Kidney epithelial cell (primary cell): Measurements from ENCODE around the gene MSH4. TPM values are rescaled to one million over a fixed set of nuclear protein-coding genes. Genes with fewer than 3 reads are reported as not detected.

ENCODE experiments used
- DNase-seq: peaks from one replicate; pipeline ENCODE4 v3.0.0-alpha.2; 2010; ENCODE audit warnings: low read depth
- H3K27me3 ChIP-seq: 2 replicates; pipeline ENCODE4 v1.6.0; 2011; ENCODE audit warnings: low read length; ENCODE audit not compliant: control insufficient read depth, insufficient read depth
- H3K36me3 ChIP-seq: 2 replicates; pipeline ENCODE4 v1.5.1; 2011; ENCODE audit warnings: low read length; ENCODE audit not compliant: control insufficient read depth, insufficient read depth
- H3K4me3 ChIP-seq: 2 replicates; pipeline ENCODE4 v1.5.1; 2011; ENCODE audit warnings: low read depth, mild to moderate bottlenecking, control low read depth, low read length
- CTCF ChIP-seq: IDR thresholded peaks from 2 replicates; pipeline ENCODE4 v1.5.1; 2011; ENCODE audit warnings: mild to moderate bottlenecking, moderate library complexity, low read length, control low read depth, inconsistent platforms; ENCODE audit not compliant: insufficient read depth, poor library complexity, severe bottlenecking
- total RNA-seq: library from RNA; depleted of rRNA; stranded (reverse); fragments of >200 nt; gene quantifications from 2 replicates; pipeline ENCODE4 v1.2.3, GENCODE V29; 2015

MSH4 gene
- total RNA-seq, 1 donor from 2014 or later: 0.08 TPM

GRCh38 chr1:75786901-75787493 lies 9.7 kb upstream of the MSH4 start:
- Histone ChIP-seq H3K36me3 (no peaks in the 10 kb centered on the region), H3K4me3 (peak overlapping the region; percentile 68), H3K27me3 (no peaks in the 10 kb centered on the region)
- no peak for DNase-seq
- no peak for TF ChIP-seq CTCF

GRCh38 chr1:75787524-75787923 lies 9.2 kb upstream of the MSH4 start:
- no peaks in the 10 kb centered on the region for H3K36me3 ChIP-seq
- H3K27me3 ChIP-seq: no peaks in the 10 kb centered on the region
- TF ChIP-seq CTCF: no peak
- DNase-seq: no peak
- H3K4me3 ChIP-seq: peak overlapping the region; percentile 68

GRCh38 chr1:75789988-75790387 lies 6.7 kb upstream of the MSH4 start:
- Histone ChIP-seq H3K4me3 (no peak overlapping the region), H3K36me3 (peaks cover 2% of the 10 kb centered on the region), H3K27me3 (no peaks in the 10 kb centered on the region)
- no peak for TF ChIP-seq CTCF
- no peak for DNase-seq

GRCh38 chr1:75791022-75791421 lies 5.7 kb upstream of the MSH4 start:
- no peaks in the 10 kb centered on the region for H3K27me3 ChIP-seq
- no peak overlapping the region for H3K4me3 ChIP-seq
- DNase-seq: no peak
- no peak for TF ChIP-seq CTCF
- H3K36me3 ChIP-seq: peaks cover 2% of the 10 kb centered on the region

- H3K36me3 ChIP-seq: peaks cover 2% of the 10 kb centered on the region
- TF ChIP-seq CTCF: no peak
- H3K4me3 ChIP-seq: no peak overlapping the region
- H3K27me3 ChIP-seq: no peaks in the 10 kb centered on the region
- DNase-seq: no peak
Measured at GRCh38 chr1:75792091-75792490, 4.6 kb upstream of the MSH4 start.

- H3K36me3 ChIP-seq: peaks cover 2% of the 10 kb centered on the region
- DNase-seq: no peak
- H3K4me3 ChIP-seq: no peak overlapping the region
- H3K27me3 ChIP-seq: no peaks in the 10 kb centered on the region
- TF ChIP-seq CTCF: no peak
Measured at GRCh38 chr1:75794382-75794781, 2.3 kb upstream of the MSH4 start.
